H1 (cell line): ENCODE measurements around the gene NCF4. TPM values are rescaled to one million over a fixed set of nuclear protein-coding genes. Genes with fewer than 3 reads are reported as not detected.

Source experiments
- CTCF ChIA-PET: fragments of 300-600 bp; sonication (Branson Sonifier 250); formaldehyde crosslinking; loops from one replicate; lab custom pipeline; 2021; ENCODE audit not compliant: partially characterized antibody; lab: Charles Lee
- POLR2A ChIA-PET: fragments of 300-600 bp; sonication (Branson Sonifier 250); formaldehyde crosslinking; loops from one replicate; lab custom pipeline; 2021; ENCODE audit warnings: inconsistent platforms; ENCODE audit not compliant: partially characterized antibody; lab: Charles Lee
- DNase-seq, 2 experiments: peaks; one replicate each; pipeline versions ENCODE4 v3.0.0 to v3.0.0-alpha.2; 2010 to 2022; ENCODE audit warnings: low spot score in 2 of 2, low read depth in 1 of 2, mixed read lengths in 1 of 2
- FAIRE-seq: peaks from 2 replicates; lab custom pipeline; 2011; peaks lifted over from hg19 to GRCh38; lab: Jason Lieb, UNC
- H2AFZ ChIP-seq: 2 replicates; pipeline ENCODE4 v1.8.1; 2012; ENCODE audit warnings: low read length, inconsistent platforms
- H2AK5ac ChIP-seq: 2 replicates; pipeline ENCODE4 v1.6.1; 2013; ENCODE audit warnings: low read depth, low read length
- H2BK120ac ChIP-seq: replicated peaks from 2 replicates; pipeline ENCODE3; 2013; ENCODE audit warnings: low read depth, low read length, inconsistent platforms
- H2BK12ac ChIP-seq: 2 replicates; pipeline ENCODE4 v1.6.1; 2013; ENCODE audit warnings: low read depth, low read length
- H2BK15ac ChIP-seq: 2 replicates; pipeline ENCODE4 v1.6.1; 2013; ENCODE audit warnings: low read length
- H2BK20ac ChIP-seq: 2 replicates; pipeline ENCODE4 v1.6.1; 2013; ENCODE audit warnings: low read length
- H2BK5ac ChIP-seq: 2 replicates; pipeline ENCODE4 v1.6.1; 2013; ENCODE audit warnings: low read depth, low read length
- H3K14ac ChIP-seq: 2 replicates; pipeline ENCODE4 v1.6.1; 2013; ENCODE audit warnings: inconsistent platforms; ENCODE audit not compliant: insufficient read length
- H3K18ac ChIP-seq: 2 replicates; pipeline ENCODE4 v1.6.1; 2013; ENCODE audit warnings: low read length; ENCODE audit errors: extremely low read depth
- H3K23ac ChIP-seq: 2 replicates; pipeline ENCODE4 v1.6.1; 2013; ENCODE audit warnings: inconsistent platforms; ENCODE audit not compliant: insufficient read length
- H3K23me2 ChIP-seq: 2 replicates; pipeline ENCODE4 v1.6.1; 2013; ENCODE audit warnings: low read depth, low read length
- H3K27ac ChIP-seq: 2 replicates; pipeline ENCODE4 v1.6.1; 2011; ENCODE audit warnings: low read depth, low read length, inconsistent platforms
- H3K27me3 ChIP-seq, 4 experiments: replicated peaks in 1 of 4; 1 replicate in 1 of 4; 2 replicates in 3 of 4; pipeline versions ENCODE4 v1.6.1 to v1.8.1; 2011 to 2013; ENCODE audit warnings: low read length in 3 of 4, mild to moderate bottlenecking in 3 of 4, inconsistent platforms in 2 of 4, mixed read lengths in 2 of 4, moderate library complexity in 1 of 4; ENCODE audit not compliant: control insufficient read depth in 3 of 4, insufficient read depth in 3 of 4; ENCODE audit errors: extremely low read depth in 1 of 4
- H3K36me3 ChIP-seq, 4 experiments: 2 replicates each; pipeline versions ENCODE4 v1.6.1 to v1.8.1; 2011 to 2013; ENCODE audit warnings: mild to moderate bottlenecking in 4 of 4, low read length in 3 of 4, moderate library complexity in 2 of 4, control low read depth in 1 of 4, inconsistent platforms in 1 of 4; ENCODE audit not compliant: insufficient read depth in 4 of 4, control insufficient read depth in 2 of 4
- H3K4ac ChIP-seq: replicated peaks from 2 replicates; pipeline ENCODE3; 2013; ENCODE audit warnings: low read length, low read depth, mixed read lengths, inconsistent platforms; ENCODE audit not compliant: insufficient read length
- H3K4me1 ChIP-seq, 4 experiments: replicated peaks in 1 of 4; 1 replicate in 1 of 4; 2 replicates in 3 of 4; pipeline versions ENCODE4 v1.6.1 to v1.8.1; 2011 to 2013; ENCODE audit warnings: low read length in 3 of 4, inconsistent platforms in 2 of 4, mixed read lengths in 1 of 4; ENCODE audit not compliant: insufficient read depth in 4 of 4, control insufficient read depth in 3 of 4
- H3K4me2 ChIP-seq, 2 experiments: 2 replicates each; pipeline versions ENCODE4 v1.6.1 to v1.8.1; 2011 to 2013; ENCODE audit warnings: low read depth in 2 of 2, low read length in 2 of 2, control low read depth in 1 of 2, inconsistent platforms in 1 of 2, mild to moderate bottlenecking in 1 of 2; ENCODE audit not compliant: insufficient read depth in 1 of 2
- H3K4me3 ChIP-seq, 4 experiments: fragments of 200-600, 300-600 bp in 1 of 4; sonication (generic), shearing (Covaris generic), sonication (Bioruptor Twin) in 1 of 4; 2 replicates each; pipeline versions ENCODE4 v1.5.1 to v1.8.1; 2011 to 2016; ENCODE audit warnings: low read length in 4 of 4, low read depth in 3 of 4, control low read depth in 2 of 4, inconsistent platforms in 2 of 4, mild to moderate bottlenecking in 2 of 4, mixed read lengths in 1 of 4, moderate library complexity in 1 of 4; ENCODE audit not compliant: insufficient read depth in 2 of 4; ENCODE audit errors: extremely low read depth in 1 of 4
- H3K56ac ChIP-seq: replicated peaks from 2 replicates; pipeline ENCODE3; 2013; ENCODE audit warnings: low read depth, mild to moderate bottlenecking, mixed read lengths, low read length, inconsistent platforms; ENCODE audit not compliant: insufficient read length
- H3K79me1 ChIP-seq: 2 replicates; pipeline ENCODE4 v1.6.1; 2013; ENCODE audit warnings: low read depth, low read length, control low read depth
- H3K79me2 ChIP-seq, 2 experiments: 2 replicates each; pipeline versions ENCODE4 v1.6.1 to v1.8.1; 2012 to 2013; ENCODE audit warnings: low read length in 2 of 2, mild to moderate bottlenecking in 2 of 2, inconsistent platforms in 1 of 2; ENCODE audit not compliant: insufficient read depth in 2 of 2, control insufficient read depth in 1 of 2
- H3K9ac ChIP-seq, 4 experiments: replicated peaks in 1 of 4; 1 replicate in 1 of 4; 2 replicates in 3 of 4; pipeline versions ENCODE4 v1.6.1 to v1.8.1; 2011 to 2013; ENCODE audit warnings: low read depth in 3 of 4, low read length in 3 of 4, control low read depth in 2 of 4, mild to moderate bottlenecking in 2 of 4, moderate library complexity in 2 of 4, inconsistent platforms in 1 of 4; ENCODE audit errors: extremely low read depth in 1 of 4
- H3K9me3 ChIP-seq, 2 experiments: 2 replicates each; pipeline versions ENCODE4 v1.6.1 to v1.8.1; 2012 to 2013; ENCODE audit warnings: mild to moderate bottlenecking in 2 of 2, moderate library complexity in 2 of 2, control low read depth in 1 of 2, inconsistent platforms in 1 of 2, low read depth in 1 of 2, low read length in 1 of 2, mixed read lengths in 1 of 2; ENCODE audit not compliant: insufficient read depth in 2 of 2
- H4K20me1 ChIP-seq, 2 experiments: replicated peaks in 1 of 2; 2 replicates each; pipeline versions ENCODE3 to v1.8.1; 2011 to 2013; ENCODE audit warnings: inconsistent platforms in 2 of 2, low read length in 2 of 2, mild to moderate bottlenecking in 1 of 2; ENCODE audit not compliant: insufficient read depth in 2 of 2, control insufficient read depth in 1 of 2
- H4K5ac ChIP-seq: 2 replicates; pipeline ENCODE4 v1.6.1; 2013; ENCODE audit warnings: low read length, low read depth, mixed read lengths, inconsistent platforms; ENCODE audit not compliant: insufficient read length
- H4K8ac ChIP-seq: 2 replicates; pipeline ENCODE4 v1.8.0; 2013; ENCODE audit warnings: mild to moderate bottlenecking, moderate library complexity, low read length, inconsistent platforms; ENCODE audit not compliant: insufficient read depth; ENCODE audit errors: extremely low read depth
- H4K91ac ChIP-seq: replicated peaks from 2 replicates; pipeline ENCODE3; 2013; ENCODE audit warnings: low read length, mixed read lengths, inconsistent platforms; ENCODE audit not compliant: insufficient read length
- CHD1 ChIP-seq: IDR thresholded peaks from 2 replicates; pipeline ENCODE4 v1.6.1; 2012; ENCODE audit warnings: low read depth, low read length, improper control_type of control experiment
- EP300 ChIP-seq, 2 experiments: IDR thresholded peaks; 1 replicate in 1 of 2; 2 replicates in 1 of 2; pipeline ENCODE4 v1.6.1; 2011 to 2012; ENCODE audit warnings: low read depth in 2 of 2, low read length in 2 of 2, mild to moderate bottlenecking in 2 of 2, borderline replicate concordance in 1 of 2, inconsistent platforms in 1 of 2, moderate library complexity in 1 of 2
- JUN ChIP-seq: IDR thresholded peaks from 2 replicates; pipeline ENCODE4 v1.6.1; 2011; ENCODE audit warnings: low read depth, mild to moderate bottlenecking, improper control_type of control experiment, low read length
- POLR2AphosphoS5 ChIP-seq: IDR thresholded peaks from 2 replicates; pipeline ENCODE4 v1.6.1; 2011; ENCODE audit warnings: low read depth, low read length
- WGBS, 2 experiments: shearing (Covaris generic) in 1 of 2; methylation state at CpG; one replicate each; pipeline versions ENCODE4 v1.1.6 to v1.1.7; 2013 to 2015; ENCODE audit warnings: low lambda C conversion rate in 2 of 2, mixed read lengths in 2 of 2, inconsistent platforms in 1 of 2, low coverage in 1 of 2, missing lambda C conversion rate in 1 of 2; ENCODE audit not compliant: insufficient replicate concordance in 2 of 2, insufficient coverage in 1 of 2, insufficient read length in 1 of 2; ENCODE audit errors: extremely low coverage in 1 of 2, missing lambda C conversion rate in 1 of 2; 5-methylcytosine and 5-hydroxymethylcytosine counted together
- polyA plus RNA-seq, 7 experiments: library from polyadenylated mRNA; depleted of rRNA in 3 of 7; stranded (reverse) in 5 of 7; unstranded in 2 of 7; fragments of >200 nt in 5 of 7; fragments of 200-250 nt in 2 of 7; gene quantifications; 1 replicate in 5 of 7; 2 replicates in 1 of 7; 4 replicates in 1 of 7; pipeline versions ENCODE4 v1.2.1 to v1.2.3, GENCODE V29; 2011 to 2013; ENCODE audit warnings: missing spikeins in 2 of 7, mixed read lengths in 2 of 7
- total RNA-seq: library from RNA; stranded (reverse); fragmentation: NEBNext Ultra II Directional; extraction: Animal tissue kit (Norgen Biotek cat#: 25700); gene quantifications from 2 replicates; pipeline ENCODE4 v1.2.1, GENCODE V29; 2021
- TF ChIP-seq, protein P1 (sequence below): IDR thresholded peaks from 2 replicates; pipeline ENCODE4 v1.6.1; 2011; ENCODE audit warnings: low read depth, mild to moderate bottlenecking, low read length; ENCODE audit not compliant: insufficient read depth
- TF ChIP-seq, protein P2 (sequence below): IDR thresholded peaks from 2 replicates; pipeline ENCODE4 v1.6.1; 2012; ENCODE audit warnings: low read length, inconsistent platforms

Gene NCF4
- total and polyA plus RNA-seq, 2 of the 8 experiments (the other 6 are each of a cell fraction or from before 2014, with no cell fraction given) = 0.20 TPM; not detected in 1

DNA sequence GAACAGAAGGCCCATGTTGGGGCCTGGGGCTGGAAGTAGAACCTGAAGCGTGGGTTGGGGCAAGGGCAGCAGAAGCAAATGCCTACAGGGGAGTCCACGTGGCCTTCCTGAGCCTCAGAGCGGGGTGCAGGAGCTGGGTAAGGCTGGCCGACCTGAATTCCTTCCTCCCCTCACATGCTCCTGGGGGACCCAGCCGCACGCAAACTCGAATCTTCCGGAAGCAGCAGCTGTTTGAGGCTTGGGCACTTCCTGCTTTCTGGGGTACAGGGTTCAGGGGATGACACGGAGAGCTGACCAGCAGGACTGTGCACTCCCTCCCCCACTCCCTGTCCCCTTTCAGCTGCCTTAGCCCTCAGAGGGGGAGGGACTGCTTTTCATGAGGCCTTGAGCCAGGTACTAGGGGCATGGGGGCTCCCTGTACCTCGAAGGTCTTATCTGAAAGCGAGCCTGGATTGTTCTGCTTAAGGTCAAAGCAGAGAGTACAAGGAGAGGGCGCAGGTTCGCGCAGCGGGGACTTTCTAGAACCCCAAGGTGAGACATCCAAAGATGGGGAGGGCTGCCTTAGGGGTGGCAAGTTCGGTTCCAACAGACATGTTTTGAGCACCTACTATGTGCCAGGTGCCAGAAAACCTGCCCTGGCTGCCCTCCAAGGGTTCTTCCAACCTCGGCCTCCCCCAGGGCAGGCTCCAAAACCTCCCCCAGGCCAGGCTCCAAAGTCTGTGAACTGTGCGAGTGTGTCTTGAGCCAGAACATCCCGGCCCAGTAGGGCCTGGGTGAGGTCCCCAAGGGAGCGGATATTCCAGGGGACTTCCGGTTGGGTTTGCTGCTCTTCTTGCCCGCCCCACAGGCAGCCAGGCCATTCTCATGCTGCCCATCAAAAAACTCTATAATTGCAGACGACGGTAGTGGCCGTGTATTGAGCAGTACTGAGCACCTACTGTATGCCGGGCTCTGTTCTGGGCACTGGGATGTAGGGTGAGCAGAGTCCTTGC is 1.7 kb downstream of the NCF4 start:
- Histone ChIP-seq H3K79me1 (no peaks in the 10 kb centered on the region), H3K4me2 (no peak overlapping the region), H3K9ac (no peak overlapping the region), H3K23ac (no peak overlapping the region), H2BK5ac (no peak overlapping the region), H3K18ac (no peak overlapping the region), H3K14ac (no peak overlapping the region), H2BK20ac (no peak overlapping the region), H2AK5ac (no peak overlapping the region), H4K8ac (peak overlapping the region; percentile 51; the same call in 1 of the 2 replicates), H3K36me3 (no peaks in the 10 kb centered on the region), H4K5ac (no peak overlapping the region), H3K4ac (no peak overlapping the region), H2BK120ac (no peak overlapping the region), H3K79me2 (no peaks in the 10 kb centered on the region), H3K23me2 (no peaks in the 10 kb centered on the region), H2AFZ (no peak overlapping the region), H2BK15ac (no peak overlapping the region), H3K4me3 (no peak overlapping the region), H2BK12ac (no peak overlapping the region), H4K91ac (no peak overlapping the region), H3K4me1 (no peaks in the 10 kb centered on the region; a peak in 3 of 7 replicates), H3K27ac (no peak overlapping the region), H4K20me1 (no peaks in the 10 kb centered on the region), H3K9me3 (no peaks in the 10 kb centered on the region), H3K56ac (no peak overlapping the region), H3K27me3 (peaks cover 0 to 5% (median 2%) of the 10 kb centered on the region in 4 experiments)
- ChIA-PET CTCF (interaction anchor here (1.0 to 7.6 kb wide), 5 partner anchors 16 to 116 kb away, joined by 3 to 96 read pairs (median 3); no protein-coding TSS in a partner anchor), POLR2A (no interaction called here)
- 93% methylated on average over 24 of the region's 26 CpGs; no CpG with 5 or more reads in 1 of the 2 experiments for WGBS, 2 experiments
- DNase-seq (no peak), FAIRE-seq (no peak)
- TF ChIP-seq, protein P1, sequence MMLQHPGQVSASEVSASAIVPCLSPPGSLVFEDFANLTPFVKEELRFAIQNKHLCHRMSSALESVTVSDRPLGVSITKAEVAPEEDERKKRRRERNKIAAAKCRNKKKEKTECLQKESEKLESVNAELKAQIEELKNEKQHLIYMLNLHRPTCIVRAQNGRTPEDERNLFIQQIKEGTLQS = no peak
- no peak for TF ChIP-seq JUN
- TF ChIP-seq EP300 (IDR thresholded peaks at IDR 0.05; ENCODE audit: borderline replicate concordance in 1 of 2, low read depth in 2 of 2, low read length in 2 of 2) = no peak
- no peak for TF ChIP-seq CHD1
- TF ChIP-seq, protein P2, sequence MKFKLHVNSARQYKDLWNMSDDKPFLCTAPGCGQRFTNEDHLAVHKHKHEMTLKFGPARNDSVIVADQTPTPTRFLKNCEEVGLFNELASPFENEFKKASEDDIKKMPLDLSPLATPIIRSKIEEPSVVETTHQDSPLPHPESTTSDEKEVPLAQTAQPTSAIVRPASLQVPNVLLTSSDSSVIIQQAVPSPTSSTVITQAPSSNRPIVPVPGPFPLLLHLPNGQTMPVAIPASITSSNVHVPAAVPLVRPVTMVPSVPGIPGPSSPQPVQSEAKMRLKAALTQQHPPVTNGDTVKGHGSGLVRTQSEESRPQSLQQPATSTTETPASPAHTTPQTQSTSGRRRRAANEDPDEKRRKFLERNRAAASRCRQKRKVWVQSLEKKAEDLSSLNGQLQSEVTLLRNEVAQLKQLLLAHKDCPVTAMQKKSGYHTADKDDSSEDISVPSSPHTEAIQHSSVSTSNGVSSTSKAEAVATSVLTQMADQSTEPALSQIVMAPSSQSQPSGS = no peak
- no peak for TF ChIP-seq POLR2AphosphoS5
